NOMO-1 treated with DMSO at 0.1 percent for 48 hours (cell line): ENCODE results near the gene TSLP.

Experiments
- DNase-seq: peaks from one replicate; lab custom pipeline; 2025; ENCODE audit not compliant: unreplicated experiment; lab: John Stamatoyannopoulos, UW

The TSLP gene

GRCh38 chr5:111095982-111096381 is 24.5 kb downstream of the TSLP start:
- DNase-seq, result no peak

DNA sequence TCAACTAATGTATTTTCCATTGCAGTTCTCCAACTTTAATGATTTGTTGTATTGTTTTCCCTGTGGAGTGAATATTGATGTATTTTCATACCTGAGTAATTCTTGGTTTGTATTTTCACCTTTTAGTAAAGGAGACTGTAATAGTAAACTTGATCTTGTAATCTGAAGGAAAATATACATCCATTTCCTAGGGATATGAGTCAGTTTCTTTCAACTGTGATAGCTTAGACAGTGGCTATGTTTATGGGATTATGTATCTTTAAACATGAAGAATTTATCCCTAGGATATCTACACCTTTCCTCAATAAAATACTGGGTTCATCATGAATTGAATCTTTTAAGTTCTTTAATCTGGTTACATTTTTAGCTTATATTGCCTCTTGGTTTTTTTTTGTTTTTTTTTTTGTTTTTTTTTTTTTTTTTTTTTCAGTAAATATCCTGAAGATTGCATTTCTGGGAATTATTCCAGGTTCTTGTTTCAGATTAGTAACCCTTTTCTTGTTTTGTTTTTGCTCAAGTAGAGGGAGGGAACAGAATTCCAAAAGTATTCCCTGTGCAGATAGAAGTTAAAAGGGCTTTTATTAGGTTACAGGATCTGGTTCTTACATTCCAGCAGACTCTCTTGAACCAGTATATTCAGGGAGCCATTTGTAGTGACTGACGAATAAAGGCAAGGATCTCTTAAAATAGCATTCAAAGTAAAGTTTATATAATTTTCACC is 27.7 kb downstream of the TSLP start:
- DNase-seq, result no peak

- no peak for DNase-seq
These were observed 34.9 kb downstream of the TSLP start for GRCh38 chr5:111106320-111106948.

- DNase-seq, result no peak
These were observed 35.9 kb downstream of the TSLP start for GRCh38 chr5:111107371-111107770.

- DNase-seq, result no peak
These were observed 40.4 kb downstream of the TSLP start for GRCh38 chr5:111111956-111112355.

GRCh38 chr5:111113678-111114077 is 42.2 kb downstream of the TSLP start:
- DNase-seq, result no peak

GRCh38 chr5:111115229-111115628 is 43.7 kb downstream of the TSLP start:
- DNase-seq, result no peak

GRCh38 chr5:111116550-111116949 is 45.0 kb downstream of the TSLP start:
- DNase-seq, result peak; percentile 92

DNA sequence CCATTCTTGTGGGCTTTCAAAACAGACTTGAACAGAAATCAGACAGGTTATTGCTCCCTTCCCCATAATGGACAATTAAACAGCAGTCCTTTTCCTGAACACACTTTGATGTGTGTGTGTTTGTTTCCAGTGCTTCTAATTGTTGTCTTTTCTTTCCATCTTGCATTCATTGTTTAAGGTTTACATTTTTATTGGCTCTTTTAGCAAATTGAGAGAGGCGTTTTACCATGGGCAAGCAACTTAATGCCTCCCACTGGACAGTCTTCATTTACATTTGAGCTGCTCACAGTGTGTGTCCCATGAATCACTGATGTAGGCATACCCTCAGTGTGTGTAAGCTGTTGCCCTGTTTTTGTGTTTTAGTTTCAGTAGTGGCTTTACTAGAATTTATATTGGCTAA is 45.6 kb downstream of the TSLP start:
- DNase-seq, result no peak

GRCh38 chr5:111119221-111119620 is 47.7 kb downstream of the TSLP start:
- DNase-seq, result no peak

- no peak for DNase-seq
These were observed 48.3 kb downstream of the TSLP start for GRCh38 chr5:111119856-111120255.

DNA sequence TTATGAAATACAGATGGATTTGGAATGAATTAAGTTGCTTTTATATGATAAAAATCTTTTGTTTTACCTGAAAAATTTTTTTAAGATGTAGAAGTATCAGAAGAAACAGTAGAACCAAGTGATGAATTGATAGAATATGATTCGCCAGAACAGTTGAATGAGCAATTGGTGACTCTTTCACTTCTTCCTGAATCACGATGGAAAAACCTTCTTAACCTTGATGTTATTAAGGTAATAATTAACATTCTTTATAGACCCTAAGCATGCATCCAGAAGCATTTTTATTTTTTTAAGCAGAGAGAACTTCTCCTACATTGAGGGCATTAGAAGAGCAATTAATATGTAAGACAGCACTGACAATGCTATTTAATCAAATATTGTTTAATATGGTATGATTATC is 49.4 kb downstream of the TSLP start:
- no peak for DNase-seq

- DNase-seq, result no peak
These were observed 50.4 kb downstream of the TSLP start for GRCh38 chr5:111121926-111122325.

DNA sequence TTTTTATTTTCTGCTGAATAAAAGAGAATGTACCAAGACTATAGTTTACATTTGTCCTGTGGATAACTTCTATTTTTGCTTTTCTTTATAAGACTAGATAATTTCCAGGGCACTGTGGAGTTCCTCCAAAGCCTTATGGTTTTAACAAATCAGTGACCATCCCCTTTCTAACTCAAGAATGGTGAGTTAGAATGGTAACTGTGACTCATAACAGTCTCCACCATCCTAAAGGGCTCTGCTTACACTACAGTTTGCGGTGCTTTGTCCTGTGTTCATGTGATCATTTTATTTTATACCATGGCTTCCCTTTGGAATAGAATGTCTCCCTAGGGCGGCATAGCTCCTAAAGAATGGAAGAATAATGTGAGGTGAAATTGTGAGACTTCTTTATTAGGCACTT is 50.9 kb downstream of the TSLP start:
- DNase-seq, result no peak

GRCh38 chr5:111124793-111125192 is 53.3 kb downstream of the TSLP start:
- no peak for DNase-seq

DNA sequence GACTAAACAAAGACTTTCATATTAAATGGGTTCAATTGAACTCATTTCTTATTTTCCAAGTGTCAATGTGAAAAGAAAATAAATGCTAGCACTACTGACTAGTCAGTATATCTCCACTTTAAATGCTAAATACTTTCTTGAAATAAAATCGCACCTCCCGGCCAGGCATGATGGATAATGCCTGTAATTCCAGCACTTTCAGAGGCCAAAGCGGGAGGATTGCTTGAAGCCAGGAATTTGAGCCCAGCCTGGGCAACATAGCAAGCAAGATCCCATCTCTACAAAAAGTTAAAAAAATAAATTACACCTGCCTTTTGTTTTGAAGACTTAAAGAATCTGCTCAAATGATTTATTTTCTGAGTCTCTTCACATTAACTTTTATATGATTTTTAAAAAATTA is 55.4 kb downstream of the TSLP start:
- no peak for DNase-seq
